Measurements from ENCODE around the gene PMEPA1.
A peak's percentile ranks its signal among the peaks of the same experiment; 100 is the strongest.

Gene PMEPA1, protein sequence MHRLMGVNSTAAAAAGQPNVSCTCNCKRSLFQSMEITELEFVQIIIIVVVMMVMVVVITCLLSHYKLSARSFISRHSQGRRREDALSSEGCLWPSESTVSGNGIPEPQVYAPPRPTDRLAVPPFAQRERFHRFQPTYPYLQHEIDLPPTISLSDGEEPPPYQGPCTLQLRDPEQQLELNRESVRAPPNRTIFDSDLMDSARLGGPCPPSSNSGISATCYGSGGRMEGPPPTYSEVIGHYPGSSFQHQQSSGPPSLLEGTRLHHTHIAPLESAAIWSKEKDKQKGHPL

DNA sequence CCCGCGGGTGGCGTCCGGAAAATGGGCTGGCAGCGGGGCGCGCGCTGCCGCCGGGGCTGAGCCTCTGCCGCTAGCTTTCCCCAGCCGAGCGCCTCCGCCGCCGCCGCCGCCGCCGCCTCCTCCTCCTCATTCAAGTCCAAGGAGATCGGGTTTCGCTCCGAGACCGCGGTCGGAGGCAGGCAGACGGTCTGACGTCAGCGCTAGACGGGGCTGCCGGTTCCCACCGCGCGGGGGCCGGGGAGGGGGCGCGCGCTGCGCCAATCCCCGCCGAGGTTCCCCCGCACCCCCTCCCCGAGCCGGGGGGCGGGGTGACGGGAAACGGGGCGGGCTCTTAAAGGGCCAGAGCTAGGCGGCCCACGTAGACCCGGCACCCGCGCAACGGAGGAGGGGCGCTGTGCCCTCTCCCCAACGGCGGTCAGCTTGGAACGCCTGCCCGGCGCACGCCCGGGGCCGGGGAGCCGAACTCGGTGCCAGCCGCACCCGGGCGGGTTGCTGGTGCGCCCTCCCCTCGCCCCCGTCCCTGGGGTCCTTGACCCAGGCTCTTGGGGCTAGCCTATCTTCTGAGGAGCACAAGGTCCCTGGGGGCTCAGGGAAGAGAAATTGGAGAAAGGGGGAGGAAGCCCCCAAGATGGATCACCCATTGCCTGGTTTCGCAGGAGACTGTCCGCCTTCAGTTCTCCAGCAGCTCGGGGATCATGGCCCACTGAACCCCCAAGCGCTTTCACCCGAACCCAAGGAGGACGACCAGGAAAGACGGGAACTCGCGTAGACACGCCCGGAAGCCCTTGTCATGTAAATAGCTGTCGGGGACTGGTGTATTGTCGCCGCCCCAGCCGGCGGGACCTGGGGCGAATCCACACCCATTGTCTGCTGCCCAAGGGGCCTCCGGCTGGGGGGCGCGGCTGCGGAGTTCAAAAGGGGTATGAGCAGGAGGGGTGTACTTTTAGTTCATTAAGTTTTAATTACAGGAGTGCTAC, at the start of gene PMEPA1:
Gene PMEPA1 (minus strand): TSS at position 193 of the 977 bp plus-strand sequence. CDS start 433 bp downstream, outside the sequence.
- peak; percentile 84 for DNase-seq (ENCODE audit: extremely low read depth, low read depth)
- TF ChIP-seq, protein P1, sequence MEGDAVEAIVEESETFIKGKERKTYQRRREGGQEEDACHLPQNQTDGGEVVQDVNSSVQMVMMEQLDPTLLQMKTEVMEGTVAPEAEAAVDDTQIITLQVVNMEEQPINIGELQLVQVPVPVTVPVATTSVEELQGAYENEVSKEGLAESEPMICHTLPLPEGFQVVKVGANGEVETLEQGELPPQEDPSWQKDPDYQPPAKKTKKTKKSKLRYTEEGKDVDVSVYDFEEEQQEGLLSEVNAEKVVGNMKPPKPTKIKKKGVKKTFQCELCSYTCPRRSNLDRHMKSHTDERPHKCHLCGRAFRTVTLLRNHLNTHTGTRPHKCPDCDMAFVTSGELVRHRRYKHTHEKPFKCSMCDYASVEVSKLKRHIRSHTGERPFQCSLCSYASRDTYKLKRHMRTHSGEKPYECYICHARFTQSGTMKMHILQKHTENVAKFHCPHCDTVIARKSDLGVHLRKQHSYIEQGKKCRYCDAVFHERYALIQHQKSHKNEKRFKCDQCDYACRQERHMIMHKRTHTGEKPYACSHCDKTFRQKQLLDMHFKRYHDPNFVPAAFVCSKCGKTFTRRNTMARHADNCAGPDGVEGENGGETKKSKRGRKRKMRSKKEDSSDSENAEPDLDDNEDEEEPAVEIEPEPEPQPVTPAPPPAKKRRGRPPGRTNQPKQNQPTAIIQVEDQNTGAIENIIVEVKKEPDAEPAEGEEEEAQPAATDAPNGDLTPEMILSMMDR (IDR thresholded peaks at IDR 0.05; ENCODE audit: low read depth, low read length) = no peak

DNA sequence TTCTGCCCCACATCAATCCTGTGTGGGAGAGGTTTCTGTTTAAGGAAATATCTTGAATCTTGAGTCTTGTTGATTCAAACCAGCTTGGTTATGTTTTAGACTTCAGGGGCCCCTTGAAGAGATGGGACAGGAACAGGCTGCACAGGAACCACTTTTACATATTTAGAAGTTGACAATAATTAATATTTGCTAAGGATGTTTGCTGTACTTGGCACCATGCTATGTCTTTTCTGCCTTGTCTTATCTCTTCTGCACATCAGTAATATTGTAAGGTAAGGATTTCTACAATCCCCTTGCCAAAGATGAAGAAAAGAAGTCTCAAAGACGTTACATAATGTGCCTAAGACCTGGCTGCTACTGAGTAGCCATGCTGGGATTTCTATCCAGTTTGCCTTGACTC, 48.0 kb upstream of the PMEPA1 start:
- TF ChIP-seq, protein P1 (IDR thresholded peaks at IDR 0.05; ENCODE audit: low read depth, low read length) = no peak
- DNase-seq (ENCODE audit: extremely low read depth, low read depth) = no peak

DNA sequence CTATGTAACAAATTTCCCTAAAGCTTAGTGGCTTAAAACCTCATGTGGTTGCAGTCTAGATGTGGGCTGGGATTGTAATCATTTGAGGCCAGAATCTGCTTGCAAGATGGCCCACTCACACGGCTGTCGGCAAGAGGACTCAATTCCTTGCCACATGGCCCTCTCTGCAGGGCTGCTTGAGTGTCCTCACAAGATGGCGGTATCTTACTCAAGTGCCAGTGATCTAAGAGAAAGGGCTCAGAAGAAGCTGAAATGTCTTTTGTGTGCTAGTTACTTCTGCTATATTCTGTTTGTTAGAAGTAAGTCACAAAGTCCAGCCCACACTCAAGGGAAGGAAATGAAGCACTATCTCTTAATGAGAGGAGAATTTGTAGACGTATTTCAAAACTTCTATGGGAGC, 47.1 kb upstream of the PMEPA1 start:
- TF ChIP-seq, protein P1 (IDR thresholded peaks at IDR 0.05; ENCODE audit: low read depth, low read length) = no peak
- DNase-seq (ENCODE audit: extremely low read depth, low read depth) = no peak

DNA sequence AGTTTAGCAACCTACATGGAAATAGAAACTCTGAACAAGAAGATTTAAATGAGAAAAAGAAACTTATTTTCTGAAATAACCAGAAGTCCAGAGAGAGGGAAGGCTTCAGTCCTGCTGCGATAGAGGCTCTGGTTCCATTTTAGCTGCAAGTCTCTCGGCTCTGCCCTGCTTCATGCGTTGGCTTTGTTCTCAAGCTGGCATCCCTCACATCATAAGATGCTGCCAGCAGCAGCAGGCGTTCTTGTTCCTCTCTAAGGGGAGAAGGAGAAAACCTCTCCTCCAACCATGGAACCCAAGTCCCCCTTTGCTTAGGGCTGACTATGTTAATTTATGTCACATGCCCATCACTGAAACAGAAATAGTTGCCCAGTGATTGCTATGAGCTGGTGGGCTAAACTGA, 46.4 kb upstream of the PMEPA1 start:
- no peak for DNase-seq (ENCODE audit: extremely low read depth, low read depth)
- TF ChIP-seq, protein P1 (IDR thresholded peaks at IDR 0.05; ENCODE audit: low read depth, low read length) = no peak

DNA sequence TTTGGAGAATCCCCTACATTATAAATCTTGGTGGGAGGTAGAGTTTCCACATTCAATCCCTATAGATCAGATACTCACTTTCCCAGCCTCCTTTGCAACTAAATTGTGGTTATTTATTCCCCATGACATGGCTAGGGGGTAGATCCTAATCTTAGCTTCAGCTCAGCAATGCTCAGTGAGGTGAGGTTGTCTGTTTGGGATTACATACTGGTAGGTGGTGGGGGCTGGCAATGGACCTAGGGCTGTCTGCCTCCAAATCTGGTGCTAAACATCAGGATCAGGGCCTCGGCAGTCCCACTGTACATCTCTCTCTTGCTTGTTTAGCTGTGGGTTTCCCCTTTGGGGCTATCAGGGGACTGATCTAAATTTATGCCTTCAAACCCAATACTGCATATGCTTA, 45.8 kb upstream of the PMEPA1 start:
- TF ChIP-seq, protein P1 (IDR thresholded peaks at IDR 0.05; ENCODE audit: low read depth, low read length) = no peak
- no peak for DNase-seq (ENCODE audit: extremely low read depth, low read depth)

DNA sequence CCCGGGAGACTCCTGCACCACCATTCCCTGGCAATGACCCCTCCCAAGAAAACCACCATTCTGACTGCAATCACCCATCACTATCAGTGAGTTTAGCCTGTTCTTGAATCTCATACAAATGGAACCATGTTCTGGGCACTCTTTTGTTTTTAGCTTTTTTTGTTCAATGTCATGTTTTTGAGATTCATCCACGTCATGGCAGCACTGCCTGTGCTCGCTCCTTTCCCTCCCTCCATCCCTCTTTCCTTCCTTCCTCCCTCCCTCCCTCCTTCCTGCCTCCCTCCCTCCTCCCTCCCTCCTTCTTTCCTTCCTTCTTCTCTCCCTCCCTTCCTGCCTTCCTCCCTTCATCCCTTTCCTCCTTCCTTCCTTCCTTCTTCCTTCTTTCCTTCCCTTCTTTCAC, 44.4 kb upstream of the PMEPA1 start:
- DNase-seq (ENCODE audit: extremely low read depth, low read depth) = no peak
- TF ChIP-seq, protein P1 (IDR thresholded peaks at IDR 0.05; ENCODE audit: low read depth, low read length) = no peak

All from AG09319 (cell line).